Upper lobe of left lung (tissue), 6 donors: ENCODE results near the gene R3HDM2. TPM values are rescaled to one million over a fixed set of nuclear protein-coding genes. Genes with fewer than 3 reads are reported as not detected.

Experiments
- ATAC-seq, 2 donors: fragments of 200-7000 bp; cut with Tn5 transposase; one replicate each; pipeline ENCODE4 v1.9.1; 2022; ENCODE audit warnings: mild to moderate bottlenecking in 2 of 2, moderate library complexity in 2 of 2; ENCODE audit not compliant: low FRiP score in 2 of 2
- DNase-seq, 2 donors: peaks; one replicate each; pipeline ENCODE4 v3.0.0-alpha.2; 2019 to 2020
- H3K27ac ChIP-seq, 4 donors: fragments of 200-600 bp; sonication (generic); one replicate each; pipeline ENCODE4 v1.5.1; 2016 to 2019
- H3K27me3 ChIP-seq, 4 donors: fragments of 200-600 bp; sonication (generic); one replicate each; pipeline ENCODE4 v1.5.1; 2017 to 2019
- H3K36me3 ChIP-seq, 4 donors: fragments of 200-600 bp; sonication (generic); one replicate each; pipeline ENCODE4 v1.5.1; 2016 to 2019
- H3K4me1 ChIP-seq, 4 donors: fragments of 200-600 bp; sonication (generic); one replicate each; pipeline ENCODE4 v1.5.1; 2018 to 2019
- H3K4me3 ChIP-seq, 4 donors: fragments of 200-600 bp; sonication (generic); one replicate each; pipeline ENCODE4 v1.5.1; 2017 to 2019; ENCODE audit warnings: mild to moderate bottlenecking in 2 of 4, moderate library complexity in 1 of 4
- H3K9me3 ChIP-seq, 4 donors: fragments of 200-600 bp; sonication (generic); one replicate each; pipeline ENCODE4 v1.5.1; 2018 to 2019
- EP300 ChIP-seq, 4 donors: sonication (generic); formaldehyde crosslinking; IDR thresholded peaks; one replicate each; pipeline ENCODE4 v1.5.1; 2017; ENCODE audit warnings: antibody characterized with exemption in 4 of 4, control low read depth in 2 of 4
- POLR2A ChIP-seq, 4 donors: fragments of 450-650 bp; IDR thresholded peaks; one replicate each; pipeline ENCODE4 v1.5.1; 2016 to 2017; ENCODE audit warnings: antibody characterized with exemption in 4 of 4, mild to moderate bottlenecking in 2 of 4
- POLR2AphosphoS5 ChIP-seq, 2 donors: sonication (generic); formaldehyde crosslinking; IDR thresholded peaks; one replicate each; pipeline ENCODE4 v1.5.1; 2017; ENCODE audit warnings: antibody characterized with exemption in 2 of 2
- WGBS, 2 donors: methylation state at CpG; one replicate each; pipeline ENCODE4 v1.1.5; 2017 to 2018; 5-methylcytosine and 5-hydroxymethylcytosine counted together
- total RNA-seq, 6 donors: library from RNA; depleted of rRNA in 4 of 6; stranded (reverse); fragments of >200 nt in 4 of 6; gene quantifications; one replicate each; pipeline versions ENCODE4 v1.1.0 to v1.2.1, GENCODE V29; 2016 to 2021
- TF ChIP-seq, protein P1 (sequence below), 6 experiments: fragments of 450-650 bp in 4 of 6; fragments of 200-600 bp in 2 of 6; sonication (generic) in 2 of 6; IDR thresholded peaks; one replicate each; pipeline ENCODE4 v1.5.1; 2016 to 2019; ENCODE audit warnings: antibody characterized with exemption in 6 of 6
- donor health status: DM: no; HTN: no; CAD: no; lungs with moderate emphysema.
- donor health status: DM: no; HTN: yes; CAD: no; lungs with severe emphysema.

The R3HDM2 gene
- total RNA-seq, 6 donors from 2014 or later = 39.2 to 94.3 (median 59.2) TPM

DNA sequence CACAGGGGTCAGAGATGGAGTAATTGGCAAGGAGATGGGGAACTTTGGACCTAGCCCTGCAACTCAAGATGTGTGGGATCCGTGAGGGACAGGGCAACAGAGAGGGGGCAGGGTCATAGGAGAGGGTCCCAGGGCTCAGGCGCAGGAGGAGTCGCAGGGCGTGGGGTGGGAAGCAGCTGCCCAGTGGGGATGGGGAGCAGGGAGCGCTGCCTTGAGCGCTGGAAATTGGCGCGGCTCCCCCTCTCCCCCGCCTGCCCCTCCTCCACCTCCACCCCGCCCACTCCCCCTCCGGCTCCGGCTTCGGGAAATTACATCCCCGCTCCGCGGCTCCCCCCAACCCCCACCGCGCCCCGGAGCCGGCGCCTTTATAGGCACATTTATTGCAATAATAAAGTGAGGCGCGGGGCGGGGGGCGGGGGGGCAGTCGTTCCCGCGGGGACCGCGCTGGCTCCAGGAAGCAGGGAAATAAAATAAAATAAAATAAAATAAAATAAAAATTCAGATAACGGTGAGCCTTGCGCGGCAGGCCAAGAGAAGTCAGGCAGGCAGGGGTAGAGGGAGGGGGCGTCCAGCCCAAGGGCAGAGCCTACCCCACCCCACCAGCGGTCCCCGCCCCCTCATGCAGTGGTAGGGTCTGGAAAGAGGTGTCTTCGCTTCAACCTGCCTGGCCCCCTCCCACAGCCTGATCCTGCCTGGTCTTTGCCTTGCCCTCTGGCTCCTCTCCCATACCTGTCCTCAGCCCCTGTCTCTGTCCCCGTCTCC is 210.7 kb downstream of the R3HDM2 start:
- 7% methylated on average over 32 to 38 of the region's 38 CpGs for WGBS, 2 donors
- H3K9me3 ChIP-seq = no peaks in the 10 kb centered on the region
- peaks cover 3 to 90% (median 57%) of the 10 kb centered on the region in 4 donors for H3K27me3 ChIP-seq
- no peak overlapping the region for H3K4me3 ChIP-seq
- TF ChIP-seq POLR2A (IDR thresholded peaks at IDR 0.05) = no peak
- TF ChIP-seq POLR2AphosphoS5 (IDR thresholded peaks at IDR 0.05) = no peak
- TF ChIP-seq, protein P1, sequence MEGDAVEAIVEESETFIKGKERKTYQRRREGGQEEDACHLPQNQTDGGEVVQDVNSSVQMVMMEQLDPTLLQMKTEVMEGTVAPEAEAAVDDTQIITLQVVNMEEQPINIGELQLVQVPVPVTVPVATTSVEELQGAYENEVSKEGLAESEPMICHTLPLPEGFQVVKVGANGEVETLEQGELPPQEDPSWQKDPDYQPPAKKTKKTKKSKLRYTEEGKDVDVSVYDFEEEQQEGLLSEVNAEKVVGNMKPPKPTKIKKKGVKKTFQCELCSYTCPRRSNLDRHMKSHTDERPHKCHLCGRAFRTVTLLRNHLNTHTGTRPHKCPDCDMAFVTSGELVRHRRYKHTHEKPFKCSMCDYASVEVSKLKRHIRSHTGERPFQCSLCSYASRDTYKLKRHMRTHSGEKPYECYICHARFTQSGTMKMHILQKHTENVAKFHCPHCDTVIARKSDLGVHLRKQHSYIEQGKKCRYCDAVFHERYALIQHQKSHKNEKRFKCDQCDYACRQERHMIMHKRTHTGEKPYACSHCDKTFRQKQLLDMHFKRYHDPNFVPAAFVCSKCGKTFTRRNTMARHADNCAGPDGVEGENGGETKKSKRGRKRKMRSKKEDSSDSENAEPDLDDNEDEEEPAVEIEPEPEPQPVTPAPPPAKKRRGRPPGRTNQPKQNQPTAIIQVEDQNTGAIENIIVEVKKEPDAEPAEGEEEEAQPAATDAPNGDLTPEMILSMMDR (IDR thresholded peaks at IDR 0.05) = no peak
- no peak for TF ChIP-seq EP300 (IDR thresholded peaks at IDR 0.05)
- no peak overlapping the region for H3K27ac ChIP-seq
- ATAC-seq (no peak), DNase-seq (peak in 1 of 2 donors; percentile 76)
- peaks cover 24 to 44% (median 26%) of the 10 kb centered on the region in 4 donors for H3K4me1 ChIP-seq
- no peaks in the 10 kb centered on the region for H3K36me3 ChIP-seq

DNA sequence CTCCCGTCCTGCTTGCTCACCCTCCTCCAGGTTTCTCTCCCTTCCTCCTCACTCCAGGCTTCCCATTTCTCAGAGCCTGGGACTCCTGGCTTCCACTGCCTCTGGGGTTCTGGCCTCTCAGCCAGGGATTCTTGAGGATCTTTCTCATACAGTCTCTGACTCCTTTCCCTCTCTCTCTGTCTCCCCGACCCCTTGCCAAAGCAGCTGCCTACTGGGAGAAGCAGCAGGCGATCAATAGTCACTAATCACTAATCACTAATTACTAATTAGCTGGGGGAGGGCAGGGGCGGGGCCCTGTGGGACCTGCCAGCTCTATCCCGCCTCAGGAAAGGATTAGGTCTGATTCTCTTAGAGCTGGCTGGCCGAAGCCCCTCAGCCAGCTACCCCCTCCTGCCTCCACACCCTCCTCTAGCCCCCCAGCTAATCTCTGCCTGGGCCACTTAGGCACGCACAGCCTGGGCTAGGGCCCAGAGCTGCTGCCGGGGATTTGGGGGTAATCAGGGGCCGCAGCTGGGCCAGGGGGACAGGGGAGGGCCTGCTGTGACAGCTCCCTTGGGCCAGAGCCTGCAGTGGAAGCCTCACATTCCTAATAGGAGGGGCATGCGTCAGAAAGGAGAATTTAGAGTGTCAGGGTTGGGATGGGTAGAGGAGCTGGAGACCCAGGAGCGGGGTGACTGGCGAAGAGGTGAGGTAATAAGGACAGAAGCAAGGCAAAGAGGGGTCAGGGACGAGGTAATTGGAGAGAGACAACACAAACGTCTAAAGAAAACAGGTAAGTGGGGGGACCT is 211.4 kb downstream of the R3HDM2 start:
- H3K4me3 ChIP-seq = no peak overlapping the region
- H3K36me3 ChIP-seq = no peaks in the 10 kb centered on the region
- WGBS, 2 donors = 55 to 56% methylated on average over 13 to 14 of the region's 14 CpGs
- no peak for TF ChIP-seq POLR2AphosphoS5 (IDR thresholded peaks at IDR 0.05)
- TF ChIP-seq EP300 (IDR thresholded peaks at IDR 0.05) = no peak
- TF ChIP-seq, protein P1 (IDR thresholded peaks at IDR 0.05) = no peak
- no peak for TF ChIP-seq POLR2A (IDR thresholded peaks at IDR 0.05)
- peaks cover 3 to 90% (median 56%) of the 10 kb centered on the region in 4 donors for H3K27me3 ChIP-seq
- DNase-seq = peak in 1 of 2 donors; percentile 36
- peaks cover 21 to 46% (median 21%) of the 10 kb centered on the region in 4 donors for H3K4me1 ChIP-seq
- no peak overlapping the region for H3K27ac ChIP-seq
- no peak for ATAC-seq
- no peaks in the 10 kb centered on the region for H3K9me3 ChIP-seq

DNA sequence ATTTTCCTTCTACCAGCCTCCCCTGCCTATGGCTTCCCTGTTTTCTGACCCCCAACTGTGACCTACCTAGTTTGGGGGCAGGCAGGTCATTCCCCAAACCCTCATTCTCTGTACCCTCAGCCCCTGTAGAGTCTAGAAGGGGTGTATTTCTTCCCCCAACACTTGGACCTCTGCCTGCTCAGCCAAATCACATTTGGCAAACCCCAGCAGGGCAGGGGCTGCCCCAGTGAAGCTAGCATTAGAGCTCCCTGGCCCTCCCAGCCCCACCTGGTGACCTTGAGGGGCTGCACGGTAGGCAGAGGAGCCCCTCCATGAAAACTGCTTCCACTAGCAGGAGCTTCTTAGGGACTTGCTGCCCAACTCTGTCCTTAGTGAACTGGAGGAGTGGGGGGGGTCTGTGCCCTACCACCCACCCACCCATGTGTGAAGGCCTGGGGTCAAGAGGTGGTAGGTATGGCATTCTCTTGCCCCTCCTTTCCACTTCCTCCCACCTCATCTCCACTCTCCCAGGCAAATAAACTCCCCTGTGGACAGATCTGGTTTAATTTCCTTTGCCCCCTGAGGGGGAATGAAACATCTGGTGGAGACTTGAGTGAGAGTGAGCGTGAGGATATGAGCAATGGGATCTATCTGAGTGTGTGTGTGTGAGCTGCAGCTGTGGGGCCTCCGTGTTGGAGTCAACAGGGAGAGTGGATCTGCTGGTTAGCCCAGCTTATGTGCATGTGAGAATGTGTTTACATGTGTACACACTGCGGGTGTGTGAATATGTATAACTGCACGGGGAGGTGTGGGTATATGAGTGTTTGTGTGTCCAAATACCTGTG is 212.6 kb downstream of the R3HDM2 start:
- TF ChIP-seq, protein P1 (IDR thresholded peaks at IDR 0.05) = no peak
- no peak for TF ChIP-seq POLR2AphosphoS5 (IDR thresholded peaks at IDR 0.05)
- no peak for TF ChIP-seq POLR2A (IDR thresholded peaks at IDR 0.05)
- no peak for TF ChIP-seq EP300 (IDR thresholded peaks at IDR 0.05)
- ATAC-seq = no peak
- no peak for DNase-seq
- Histone ChIP-seq H3K27ac (no peak overlapping the region), H3K36me3 (no peaks in the 10 kb centered on the region), H3K9me3 (no peaks in the 10 kb centered on the region), H3K4me3 (no peak overlapping the region), H3K27me3 (peaks cover 3 to 78% (median 50%) of the 10 kb centered on the region in 4 donors), H3K4me1 (peaks cover 31 to 58% (median 31%) of the 10 kb centered on the region in 4 donors)
- WGBS, 2 donors = 63 to 65% methylated on average over 4 to 5 of the region's 5 CpGs

DNA sequence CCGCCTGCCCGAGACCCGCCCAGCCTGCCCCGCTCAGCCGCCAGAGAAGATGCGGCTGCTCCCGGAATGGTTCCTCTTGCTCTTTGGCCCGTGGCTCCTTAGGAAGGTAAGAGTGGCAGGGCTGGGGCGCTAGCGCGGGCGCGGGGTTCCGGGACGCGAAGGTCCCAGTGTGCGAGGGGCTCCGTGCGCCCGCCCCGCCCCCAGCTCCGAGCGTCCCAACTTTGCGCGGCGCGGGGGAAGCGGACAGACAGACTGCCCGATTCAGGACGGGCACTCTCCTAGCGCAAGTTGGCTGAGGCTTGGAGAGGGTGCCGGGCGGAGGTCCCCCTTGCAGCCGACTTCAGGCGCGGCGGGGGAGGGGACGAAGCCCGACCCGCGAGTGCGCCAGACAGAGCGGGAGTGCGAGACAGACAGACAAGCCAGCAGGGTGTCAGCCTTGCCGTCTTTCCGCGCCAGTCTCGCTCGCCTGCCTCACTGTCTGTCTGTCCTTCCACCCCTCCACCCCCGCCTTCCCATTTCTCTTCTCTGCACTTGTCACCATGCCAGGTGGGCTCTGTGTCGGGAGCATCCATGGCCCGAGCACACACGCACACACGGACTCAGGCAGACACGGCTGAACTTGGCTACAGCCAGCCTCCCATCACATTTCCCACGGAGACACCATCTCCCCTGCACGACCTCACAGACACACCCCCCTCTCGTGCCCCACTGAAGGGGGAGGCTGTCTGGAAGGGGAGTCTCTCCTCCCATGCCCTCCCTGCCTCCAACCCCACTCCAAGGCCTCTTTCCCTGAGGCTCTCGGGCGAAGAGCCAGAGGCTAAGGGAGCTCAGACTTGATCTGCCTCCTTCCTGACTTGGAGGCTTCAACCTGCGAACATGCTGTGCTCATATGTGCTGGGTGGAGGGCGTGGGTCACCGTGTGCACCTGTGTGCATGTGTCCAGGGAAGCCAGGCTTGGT is 213.6 kb downstream of the R3HDM2 start:
- Histone ChIP-seq H3K27ac (no peak overlapping the region), H3K4me1 (peaks cover 31 to 65% (median 33%) of the 10 kb centered on the region in 4 donors), H3K27me3 (peaks cover 3 to 68% (median 46%) of the 10 kb centered on the region in 4 donors), H3K4me3 (peak overlapping the region; percentile 6 to 51 (median 42)), H3K9me3 (no peaks in the 10 kb centered on the region), H3K36me3 (peaks cover 0 to 6% (median 2%) of the 10 kb centered on the region in 4 donors)
- whole genome bisulfite sequencing, 2 donors = 4 to 9% methylated on average over 15 to 29 of the region's 63 CpGs
- peak in 1 of 2 donors; percentile 1 for ATAC-seq
- TF ChIP-seq, protein P1 (IDR thresholded peaks at IDR 0.05) = no peak
- TF ChIP-seq POLR2AphosphoS5 (IDR thresholded peaks at IDR 0.05) (no peak), EP300 (IDR thresholded peaks at IDR 0.05) (no peak), POLR2A (IDR thresholded peaks at IDR 0.05) (no peak)
- peak in 1 of 2 donors; percentile 88 for DNase-seq
